ENCODE results near the gene NYAP1. TPM values are rescaled to one million over a fixed set of nuclear protein-coding genes. Genes with fewer than 3 reads are reported as not detected.

The NYAP1 gene
- total RNA-seq = 4.3 and 4.8 TPM in 2 replicates

GRCh38 chr7:100483722-100484672 is at the start of gene NYAP1:
NYAP1 (plus strand) TSS chr7:100483927; CDS start chr7:100485312, 1,385 bp downstream.

GRCh38 chr7:100464210-100464660 is 19.5 kb upstream of the NYAP1 start, which contains the start of gene SPACDR:
SPACDR (minus strand) TSS chr7:100464260; CDS start chr7:100464025, 235 bp downstream.

GRCh38 chr7:100478958-100479660 is 4.6 kb upstream of the NYAP1 start, which contains the start of gene TSC22D4:
TSC22D4 (minus strand) TSS chr7:100479214; CDS start chr7:100478038, 1,176 bp downstream.

GRCh38 chr7:100538654-100539435 is 55.1 kb downstream of the NYAP1 start, which contains the start of gene AGFG2:
AGFG2 (plus strand) TSS chr7:100539203; CDS start chr7:100539347, 144 bp downstream.

Other genes with a start within 250 kb of the NYAP1 start
- gene SPDYE3, start 176.2 kb upstream of the NYAP1 start, total RNA-seq = not detected in 2 replicates
- 6.9 and 10.9 TPM in 2 replicates for gene PILRB, start 125.8 kb upstream of the NYAP1 start, total RNA-seq
- not detected in 2 replicates for gene PILRA, start 110.4 kb upstream of the NYAP1 start, total RNA-seq
- 0.86 and 2.2 TPM in 2 replicates for gene ZCWPW1, start 55.2 kb upstream of the NYAP1 start, total RNA-seq
- gene MEPCE, start 54.1 kb upstream of the NYAP1 start, total RNA-seq = 21.2 and 23.7 TPM in 2 replicates
- gene PPP1R35, start 47.4 kb upstream of the NYAP1 start, total RNA-seq = 46.5 and 70.1 TPM in 2 replicates
- not detected in 2 replicates for gene SPACDR, start 19.7 kb upstream of the NYAP1 start, total RNA-seq
- 33.3 and 36.0 TPM in 2 replicates for gene TSC22D4, start 4.7 kb upstream of the NYAP1 start, total RNA-seq
- gene AGFG2, start 55.3 kb downstream of the NYAP1 start, total RNA-seq = 4.5 and 13.3 TPM in 2 replicates
- not detected in 2 replicates for gene SAP25, start 90.0 kb downstream of the NYAP1 start, total RNA-seq
- 21.2 and 26.6 TPM in 2 replicates for gene LRCH4, start 102.2 kb downstream of the NYAP1 start, total RNA-seq
- gene FBXO24, start 102.4 kb downstream of the NYAP1 start, total RNA-seq = 0.65 and 0.70 TPM in 2 replicates
- gene PCOLCE, start 118.4 kb downstream of the NYAP1 start, total RNA-seq = 1.5 and 5.0 TPM in 2 replicates
- 12.3 and 13.0 TPM in 2 replicates for gene MOSPD3, start 128.6 kb downstream of the NYAP1 start, total RNA-seq
- 0.11 and 0.39 TPM in 2 replicates for gene TFR2, start 157.6 kb downstream of the NYAP1 start, total RNA-seq
- gene ACTL6B, start 172.5 kb downstream of the NYAP1 start, total RNA-seq = not detected in 2 replicates
- gene GNB2, start 189.8 kb downstream of the NYAP1 start, total RNA-seq = 257 and 267 TPM in 2 replicates
- gene GIGYF1, start 210.3 kb downstream of the NYAP1 start, total RNA-seq = 7.9 and 9.4 TPM in 2 replicates
- 40.1 and 58.6 TPM in 2 replicates for gene POP7, start 222.2 kb downstream of the NYAP1 start, total RNA-seq
- gene EPO, start 236.5 kb downstream of the NYAP1 start, total RNA-seq = not detected in 2 replicates
- under 0.01 TPM in 1 of 2 replicates, not detected in the other for gene ZAN, start 249.7 kb downstream of the NYAP1 start, total RNA-seq

Measured in hair follicular keratinocyte (primary cell).